GM19467 (cell line): ENCODE measurements around the gene TRIM71.
"Not testable (repeated sequence)": the region's sequence is repeated elsewhere in the genome, so short reads cannot be mapped to it uniquely, and the experiment has no call there.

Experiments
- ATAC-seq: cut with Tn5 transposase; IDR thresholded peaks from one replicate; pipeline ENCODE4 v1.9.1; 2021; ENCODE audit warnings: mild to moderate bottlenecking, moderate library complexity; ENCODE audit not compliant: unreplicated experiment

Gene TRIM71

DNA sequence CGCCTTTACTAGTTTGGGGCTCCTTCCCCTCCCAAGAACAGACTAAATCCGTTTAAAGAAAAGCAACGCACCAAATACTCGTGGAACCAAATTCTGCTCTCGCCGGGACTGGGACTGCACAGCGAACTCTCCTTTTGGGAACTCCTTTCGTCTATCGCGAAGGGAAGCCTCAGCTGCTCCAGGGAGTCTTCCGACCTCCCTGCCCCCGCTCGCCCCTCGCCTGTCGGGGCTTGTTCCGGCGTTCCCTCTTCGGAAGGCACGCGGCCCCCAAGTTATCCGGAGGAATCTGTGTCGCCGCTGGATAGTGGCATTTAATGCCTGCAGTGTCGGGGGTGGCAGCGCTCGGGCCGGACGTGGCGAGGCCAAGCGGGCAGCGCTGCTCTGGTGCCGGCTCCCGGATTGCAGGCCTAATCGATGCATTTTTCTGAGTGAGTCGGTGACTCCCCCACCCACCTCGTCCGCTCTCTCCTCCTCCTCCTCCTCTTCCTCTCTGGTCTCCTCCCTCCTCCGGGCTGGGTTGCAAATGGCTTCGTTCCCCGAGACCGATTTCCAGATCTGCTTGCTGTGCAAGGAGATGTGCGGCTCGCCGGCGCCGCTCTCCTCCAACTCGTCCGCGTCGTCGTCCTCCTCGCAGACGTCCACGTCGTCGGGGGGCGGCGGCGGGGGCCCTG lies at the start of gene TRIM71:
TRIM71 (plus strand) TSS at position 440 of the 671 bp plus-strand sequence; CDS start at position 524, 84 bp downstream.
- no peak for ATAC-seq

DNA sequence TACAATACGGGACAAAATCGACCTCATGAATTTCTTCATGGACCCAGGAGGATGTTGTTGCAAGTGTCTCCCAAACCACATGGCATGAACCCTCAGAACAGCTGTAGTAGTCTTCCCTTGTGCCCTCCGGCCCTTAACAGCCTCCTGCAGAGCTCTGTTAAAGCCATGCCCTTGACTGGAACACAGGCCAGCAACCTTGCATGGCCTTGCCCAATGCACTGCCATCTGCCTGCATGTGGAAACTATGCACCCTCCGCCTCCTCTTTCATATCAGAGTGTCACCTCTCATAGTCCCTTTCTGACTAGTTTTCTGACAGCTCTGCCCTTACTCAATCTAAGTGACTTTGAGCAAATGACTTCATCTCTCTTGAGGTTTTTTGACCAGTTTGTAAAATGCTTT lies 39.4 kb upstream of the TRIM71 start:
- no peak for ATAC-seq

DNA sequence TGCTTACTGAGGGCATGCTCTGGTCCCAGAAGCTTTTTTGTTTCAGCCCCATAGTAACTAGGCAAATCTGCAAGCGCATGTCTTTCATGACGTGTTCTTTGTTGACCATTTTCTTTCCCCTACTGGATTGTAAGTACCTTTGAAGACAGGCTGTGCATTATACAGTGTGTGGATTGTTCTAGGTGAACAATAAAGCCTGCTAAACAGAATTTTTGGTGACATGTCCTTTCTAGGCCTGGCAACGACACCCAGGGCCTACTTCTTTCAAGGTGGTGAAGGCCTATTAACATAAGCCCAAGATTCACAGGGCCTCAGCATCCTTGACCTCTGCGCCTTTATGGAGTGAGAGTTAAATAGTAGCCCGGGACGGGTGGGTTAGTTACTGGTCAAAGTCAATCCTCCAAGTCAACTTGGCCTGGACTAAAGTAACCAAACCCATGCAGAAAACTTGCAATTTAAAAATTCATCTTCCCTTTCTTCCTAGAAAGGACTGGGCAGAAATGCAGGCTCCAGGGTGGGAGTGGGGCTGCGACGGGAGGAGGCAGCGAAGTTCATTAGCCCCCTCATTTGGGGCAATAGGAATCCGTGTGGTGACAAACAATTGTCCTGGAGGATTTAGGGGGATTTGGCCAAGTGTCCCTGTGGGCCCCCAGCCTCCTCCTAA lies 37.6 kb upstream of the TRIM71 start:
- ATAC-seq = no peak

DNA sequence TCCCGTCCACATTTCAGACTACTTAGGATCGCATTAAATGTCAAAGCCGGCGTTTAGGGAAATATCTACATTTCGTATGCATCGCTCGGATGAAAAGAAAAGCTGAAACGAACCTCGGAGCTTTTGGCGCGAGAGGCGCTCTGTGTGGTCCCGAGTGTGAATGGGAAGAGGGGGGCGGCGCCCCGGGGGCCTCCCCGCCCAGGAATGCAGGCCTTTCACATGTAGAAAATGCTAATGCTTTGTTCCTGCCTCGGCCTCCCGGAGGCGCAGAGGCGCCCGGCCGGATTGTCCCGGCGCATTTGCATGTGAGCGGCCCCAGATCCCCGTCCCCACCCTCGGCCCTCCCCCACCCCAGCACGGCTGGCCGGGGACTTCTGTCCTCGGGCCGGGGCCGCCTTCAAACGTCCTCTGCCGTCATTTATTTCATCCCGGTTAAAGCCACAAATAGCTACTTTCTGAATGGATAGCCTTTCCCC lies 37.0 kb upstream of the TRIM71 start:
- peak; percentile 36 for ATAC-seq

DNA sequence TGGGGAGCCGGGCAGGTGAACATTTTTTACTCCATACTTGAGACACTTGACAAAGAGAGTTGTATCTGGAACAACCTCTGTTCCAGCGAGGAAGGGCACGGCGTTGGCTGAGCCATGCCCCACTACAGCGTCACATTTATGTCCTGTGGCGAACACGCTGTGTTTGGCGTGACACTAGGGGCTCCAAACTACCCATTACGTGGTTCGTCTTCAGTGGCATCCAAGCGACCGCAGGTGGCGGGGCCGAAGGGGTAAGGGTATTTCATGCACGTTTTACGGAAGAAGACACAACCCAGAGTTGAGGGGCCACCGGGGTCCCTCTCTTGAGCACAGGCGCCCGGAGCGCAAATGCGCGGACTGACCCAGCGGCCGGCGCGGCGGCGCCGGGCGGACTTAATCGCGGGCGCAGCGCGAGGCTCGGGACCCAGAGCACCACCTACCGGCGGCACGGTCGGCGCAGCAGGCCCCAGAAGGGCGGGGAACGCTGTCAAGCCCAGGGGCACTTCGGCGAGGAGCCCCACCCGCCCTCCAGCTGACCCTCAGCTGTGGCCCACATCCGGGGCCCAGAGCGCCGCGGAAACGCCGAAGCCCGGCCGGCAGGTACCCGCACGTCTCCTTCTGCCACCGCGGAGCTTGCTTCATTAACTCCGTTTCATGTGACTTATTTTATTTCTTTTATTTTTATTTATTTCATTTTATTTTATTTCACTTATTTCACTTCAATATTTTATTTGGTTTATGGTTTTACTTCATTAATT lies 36.4 kb upstream of the TRIM71 start:
- peak; percentile 95 for ATAC-seq

- ATAC-seq = not testable (repeated sequence)
Observed at GRCh38 chr3:32781969-32782270, 35.9 kb upstream of the TRIM71 start.

DNA sequence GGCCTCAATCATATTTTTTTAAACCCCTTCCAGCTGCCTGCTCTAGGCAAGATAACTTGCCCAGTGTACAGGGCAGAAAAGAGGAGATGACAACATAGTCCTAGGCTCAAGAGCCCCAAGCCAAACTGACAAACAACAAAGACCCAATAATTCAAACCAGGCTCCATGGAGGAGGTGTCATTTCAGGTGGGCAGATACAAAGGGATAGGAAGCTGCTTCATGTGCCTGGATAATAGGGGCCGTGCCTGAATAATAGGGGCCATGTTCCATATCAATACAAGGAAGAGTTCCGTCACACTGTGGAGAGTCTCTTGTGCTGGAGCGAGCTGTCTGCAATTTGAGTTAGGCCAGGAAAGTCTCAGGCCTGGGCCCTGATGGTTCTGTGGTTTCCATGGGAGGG lies 35.4 kb upstream of the TRIM71 start:
- no peak for ATAC-seq

DNA sequence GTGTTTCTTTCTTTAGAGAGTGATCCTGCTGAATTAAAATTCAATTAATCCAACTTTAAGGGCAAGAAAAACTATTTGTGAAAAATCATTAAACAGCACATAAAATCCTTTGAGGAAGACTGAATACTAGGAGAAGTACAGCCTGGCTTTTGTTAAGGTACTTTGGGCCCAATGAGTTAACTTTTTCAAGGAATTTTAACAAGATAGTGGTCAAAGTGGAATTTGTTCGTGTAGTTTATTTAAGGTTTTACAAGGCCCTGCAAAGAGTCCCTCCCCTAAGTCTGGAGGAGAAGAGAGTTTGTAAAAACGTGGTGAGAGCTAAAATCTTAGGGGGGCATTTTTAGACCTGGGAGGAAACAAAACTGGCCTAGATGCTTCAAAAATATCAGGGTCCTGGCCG lies 26.0 kb upstream of the TRIM71 start:
- no peak for ATAC-seq

DNA sequence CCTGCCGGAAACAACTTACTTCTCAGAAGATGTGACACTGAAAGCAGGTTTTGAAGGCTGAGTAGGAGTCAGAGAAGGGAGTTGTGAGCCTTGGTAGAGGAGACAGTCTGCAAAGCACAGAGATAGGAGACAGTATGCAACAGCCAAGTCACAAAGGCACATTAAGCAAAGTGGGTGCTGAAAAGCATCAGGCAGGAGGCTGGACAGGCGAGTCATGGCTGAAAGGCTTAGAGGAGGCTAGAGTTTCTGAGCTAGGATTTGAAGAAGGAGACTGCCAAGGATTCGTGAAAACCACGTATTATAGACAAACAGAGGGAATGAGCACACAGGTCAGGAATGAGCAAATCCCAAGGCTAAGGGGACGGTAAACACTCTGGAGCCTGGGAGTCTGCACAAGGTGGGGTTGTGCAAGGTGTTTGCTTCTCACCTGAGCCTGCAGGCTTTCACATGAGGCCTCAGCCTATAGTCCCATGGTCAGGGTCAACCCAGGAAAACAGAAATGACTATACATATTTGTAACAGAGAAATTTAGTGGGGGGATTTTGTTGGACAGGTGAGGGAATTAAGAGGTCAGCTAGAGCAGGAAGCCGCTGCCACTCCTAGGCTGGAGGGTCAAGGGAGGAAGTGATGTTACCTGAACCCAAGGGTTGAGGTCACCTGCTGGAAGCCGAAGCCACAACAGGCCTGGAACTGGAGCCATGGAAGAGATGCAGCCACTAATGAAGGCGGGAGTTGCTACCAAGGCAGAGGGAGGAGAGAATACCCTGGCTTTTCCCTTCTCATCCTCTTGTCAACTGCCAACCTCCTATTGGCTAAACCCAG lies 23.1 kb upstream of the TRIM71 start:
- no peak for ATAC-seq

DNA sequence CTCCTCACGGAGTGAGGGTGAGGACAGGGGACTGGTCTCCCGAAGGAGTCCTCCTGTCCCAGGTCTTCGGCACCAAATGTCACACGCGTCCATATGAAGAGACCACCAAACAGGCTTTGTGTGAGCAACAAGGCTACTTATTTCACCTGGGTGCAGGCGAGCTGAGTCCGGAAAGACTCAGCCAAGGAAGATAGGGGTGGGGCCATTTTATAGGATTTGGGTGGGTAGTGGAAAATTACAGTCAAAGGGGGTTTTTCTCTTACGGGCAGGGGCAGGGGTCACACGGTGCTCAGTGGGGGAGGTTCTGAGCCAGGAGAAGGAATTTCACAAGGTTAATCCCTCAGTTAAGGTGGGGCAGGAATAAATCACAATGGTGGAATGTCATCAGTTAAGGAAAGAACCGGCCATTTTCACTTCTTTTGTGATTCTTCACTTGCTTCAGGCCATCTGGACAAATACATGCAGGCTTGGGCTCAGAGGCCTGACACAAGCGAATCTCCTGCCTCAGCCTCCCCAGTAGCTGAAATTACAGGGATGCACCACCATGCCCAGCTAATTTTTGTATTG lies 21.3 kb upstream of the TRIM71 start:
- ATAC-seq = not testable (repeated sequence)

- no peak for ATAC-seq
Observed at GRCh38 chr3:32797776-32798175, 20.0 kb upstream of the TRIM71 start.

DNA sequence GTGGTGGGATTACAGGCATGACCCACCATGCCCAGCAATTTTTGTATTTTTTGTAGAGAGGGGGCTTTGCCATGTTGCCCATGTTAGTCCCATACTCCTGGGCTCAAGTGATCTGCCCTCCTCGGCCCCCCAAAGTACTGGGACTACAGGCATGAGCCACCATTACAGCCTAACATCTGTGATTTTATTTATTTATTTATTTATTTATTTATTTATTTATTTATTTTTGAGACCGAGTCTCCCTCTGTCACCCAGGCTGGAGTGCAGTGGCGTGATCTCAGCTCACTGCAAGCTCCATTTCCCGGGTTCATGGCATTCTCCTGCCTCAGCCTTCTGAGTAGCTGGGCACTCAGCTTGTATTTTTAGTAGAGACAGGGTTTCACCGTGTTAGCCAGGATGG lies 16.4 kb upstream of the TRIM71 start:
- not testable (repeated sequence) for ATAC-seq

- no peak for ATAC-seq
Observed at GRCh38 chr3:32813180-32813579, 4.6 kb upstream of the TRIM71 start.

DNA sequence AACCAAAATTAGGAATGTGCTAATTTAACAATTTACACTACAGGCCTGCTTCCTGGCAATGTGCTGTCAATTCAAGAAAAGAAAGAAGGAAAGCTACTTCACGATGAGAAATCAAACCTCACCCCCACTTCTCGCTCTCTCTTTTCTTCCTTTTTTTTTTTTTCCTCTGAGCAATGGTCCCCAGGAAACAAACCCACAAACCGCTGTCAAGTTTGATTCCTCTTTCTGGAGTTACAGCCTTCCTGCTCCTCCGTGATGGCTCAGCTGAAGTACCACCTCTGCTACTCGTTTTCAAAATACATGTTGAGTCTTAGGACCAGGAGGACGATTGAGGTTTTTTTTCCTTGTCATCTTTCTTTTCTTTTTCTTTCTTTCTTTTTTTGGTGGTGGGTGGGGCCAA lies 3.4 kb upstream of the TRIM71 start:
- ATAC-seq = no peak

DNA sequence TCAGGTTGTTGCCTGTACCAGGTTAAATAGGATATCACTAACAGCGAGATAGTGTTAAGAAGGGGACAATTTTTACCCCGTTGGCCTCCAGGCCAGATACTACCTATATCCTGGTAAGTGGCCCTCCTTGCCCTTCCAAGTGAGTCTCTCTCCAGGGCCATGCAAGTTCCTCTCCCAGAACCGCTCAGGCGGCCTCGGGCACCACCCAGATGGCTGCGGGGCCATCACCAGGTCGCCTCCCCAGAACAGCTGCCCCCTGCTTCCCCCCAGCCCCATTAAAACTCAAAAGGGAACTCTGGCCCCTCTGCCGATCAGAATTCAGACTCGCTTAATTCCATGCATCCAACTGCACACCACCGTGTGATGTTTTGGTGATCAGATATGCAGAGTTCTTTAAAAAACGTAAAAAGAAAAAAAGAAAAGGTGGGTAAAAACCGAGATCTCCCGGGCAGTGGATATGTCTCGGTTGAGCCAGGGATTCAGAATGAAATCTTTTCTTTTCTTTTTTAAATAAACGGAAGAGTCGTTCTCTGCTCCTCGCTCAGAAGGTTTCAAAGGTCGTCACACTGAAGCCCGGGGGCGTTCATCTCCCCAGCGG lies 1.9 kb upstream of the TRIM71 start:
- ATAC-seq = no peak

DNA sequence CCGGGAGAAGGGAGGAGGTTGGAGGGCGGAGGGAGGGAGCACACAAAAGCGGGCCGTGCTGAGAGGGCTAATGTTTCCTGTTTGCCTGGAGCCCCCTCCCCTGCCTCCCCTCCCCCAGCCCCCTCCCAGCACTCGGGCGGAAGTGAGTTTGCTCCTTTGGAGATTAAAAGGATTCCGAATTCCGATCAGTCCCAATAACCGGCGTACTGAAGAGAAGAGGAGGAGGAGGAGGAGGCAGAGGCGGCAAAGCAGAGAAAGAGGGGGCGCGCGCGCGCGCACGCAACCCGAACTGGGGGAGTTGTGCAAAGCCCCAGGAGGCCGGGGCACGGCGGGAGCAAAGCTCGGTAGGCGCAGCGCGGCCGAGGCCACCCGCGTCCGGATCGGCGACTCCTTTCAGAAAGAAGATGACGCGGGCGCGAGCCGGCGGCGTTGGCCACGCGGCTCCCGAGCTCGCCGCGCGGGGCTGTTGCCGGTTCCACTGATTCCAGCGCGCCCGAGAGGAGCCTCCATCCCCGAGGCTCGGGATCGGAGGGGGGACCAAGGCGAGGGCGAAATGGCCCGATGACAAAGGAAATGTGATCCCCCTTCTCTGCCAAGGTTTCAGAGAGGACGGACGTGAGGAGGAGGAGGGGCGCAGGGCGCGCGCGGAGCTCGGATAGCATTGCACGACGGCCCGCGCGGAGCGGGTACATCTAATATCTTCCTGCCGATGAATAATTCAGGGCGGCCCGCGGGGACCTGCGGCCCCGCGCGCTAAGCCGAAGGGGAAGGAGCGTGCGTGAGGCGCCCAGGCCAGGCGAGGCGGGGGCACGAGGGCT lies 1.1 kb upstream of the TRIM71 start:
- no peak for ATAC-seq

DNA sequence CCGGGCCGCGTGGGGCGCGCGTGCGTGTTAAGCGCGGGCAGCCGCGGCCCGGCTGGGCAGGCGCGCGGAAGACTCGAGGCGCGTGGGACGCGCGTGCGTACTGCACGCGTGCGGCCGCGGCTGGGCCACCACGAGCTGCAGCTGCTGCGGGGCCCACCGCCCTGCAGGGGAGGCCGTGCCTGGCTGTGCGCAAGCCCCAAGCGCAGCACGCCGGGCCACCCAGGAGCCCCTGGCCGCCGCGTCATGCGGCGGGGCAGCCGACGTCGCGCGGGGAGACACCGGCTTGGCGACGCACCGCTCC lies 590 bp upstream of the TRIM71 start:
- ATAC-seq = no peak

GRCh38 chr3:32818229-32818969 lies 602 bp downstream of the TRIM71 start:
- ATAC-seq = no peak

GRCh38 chr3:32818970-32819511 lies 1.2 kb downstream of the TRIM71 start:
- no peak for ATAC-seq
